LNCAP (cell line): ENCODE results near the gene EPHB4.

ENCODE experiments used
- TF ChIP-seq, protein P1 (sequence below): fragments of 450-650 bp; IDR thresholded peaks from 2 replicates; pipeline ENCODE4 v1.5.1; 2017; ENCODE audit warnings: mild to moderate bottlenecking

Gene EPHB4

DNA sequence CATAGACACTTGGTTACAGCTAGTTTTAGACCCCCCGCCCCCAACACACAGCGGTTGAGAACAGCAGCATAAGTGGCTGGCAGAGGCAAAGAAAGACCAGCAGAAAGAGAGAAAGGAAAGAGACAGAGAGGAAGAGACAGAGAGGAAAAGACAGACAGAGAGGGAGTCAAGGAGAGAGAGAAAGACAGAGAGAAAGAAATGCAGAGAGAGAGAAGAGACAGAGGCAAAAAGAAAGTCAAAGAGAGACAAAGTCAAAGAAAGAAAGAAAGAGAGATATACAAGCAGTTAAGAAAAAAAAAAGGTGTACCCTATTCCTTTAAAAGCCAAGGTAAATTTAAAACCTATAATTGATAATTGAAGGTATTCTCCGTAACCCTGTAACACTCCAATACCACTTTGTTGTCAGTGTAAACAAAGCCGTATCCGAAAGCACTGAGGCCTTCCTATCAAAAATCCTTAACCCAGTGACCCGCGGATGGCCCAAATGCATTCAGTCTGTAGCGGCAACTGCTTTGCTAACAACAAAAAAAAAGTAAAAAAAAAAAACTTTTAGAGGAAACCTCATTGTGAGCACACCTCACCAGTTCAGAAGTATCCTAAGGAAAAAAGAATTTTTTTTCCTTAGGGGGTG is 13.3 kb upstream of the EPHB4 start:
- TF ChIP-seq, protein P1, sequence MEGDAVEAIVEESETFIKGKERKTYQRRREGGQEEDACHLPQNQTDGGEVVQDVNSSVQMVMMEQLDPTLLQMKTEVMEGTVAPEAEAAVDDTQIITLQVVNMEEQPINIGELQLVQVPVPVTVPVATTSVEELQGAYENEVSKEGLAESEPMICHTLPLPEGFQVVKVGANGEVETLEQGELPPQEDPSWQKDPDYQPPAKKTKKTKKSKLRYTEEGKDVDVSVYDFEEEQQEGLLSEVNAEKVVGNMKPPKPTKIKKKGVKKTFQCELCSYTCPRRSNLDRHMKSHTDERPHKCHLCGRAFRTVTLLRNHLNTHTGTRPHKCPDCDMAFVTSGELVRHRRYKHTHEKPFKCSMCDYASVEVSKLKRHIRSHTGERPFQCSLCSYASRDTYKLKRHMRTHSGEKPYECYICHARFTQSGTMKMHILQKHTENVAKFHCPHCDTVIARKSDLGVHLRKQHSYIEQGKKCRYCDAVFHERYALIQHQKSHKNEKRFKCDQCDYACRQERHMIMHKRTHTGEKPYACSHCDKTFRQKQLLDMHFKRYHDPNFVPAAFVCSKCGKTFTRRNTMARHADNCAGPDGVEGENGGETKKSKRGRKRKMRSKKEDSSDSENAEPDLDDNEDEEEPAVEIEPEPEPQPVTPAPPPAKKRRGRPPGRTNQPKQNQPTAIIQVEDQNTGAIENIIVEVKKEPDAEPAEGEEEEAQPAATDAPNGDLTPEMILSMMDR: no peak

DNA sequence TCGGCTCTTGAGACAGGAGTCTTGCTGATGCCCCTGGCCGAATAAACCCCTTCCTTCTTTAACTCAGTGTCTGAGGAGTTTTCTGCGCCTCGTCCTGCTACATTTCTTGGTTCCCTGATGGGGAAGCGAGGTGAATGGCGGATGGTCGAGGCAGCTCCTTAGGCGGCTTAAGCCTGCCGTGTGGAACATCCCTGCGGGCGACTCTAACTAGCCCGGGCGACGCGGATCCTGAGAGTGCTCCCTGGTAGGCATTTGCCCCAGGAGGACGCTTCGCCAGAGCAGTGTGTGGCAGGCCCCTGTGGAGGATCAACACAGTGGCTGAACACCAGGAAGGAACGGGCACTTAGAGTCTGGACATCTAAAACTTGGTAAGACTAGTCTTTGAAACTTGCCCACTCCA is 12.0 kb upstream of the EPHB4 start:
- TF ChIP-seq, protein P1: no peak

- TF ChIP-seq, protein P1: no peak
Measured at GRCh38 chr7:100837099-100837836, 9.9 kb upstream of the EPHB4 start.

DNA sequence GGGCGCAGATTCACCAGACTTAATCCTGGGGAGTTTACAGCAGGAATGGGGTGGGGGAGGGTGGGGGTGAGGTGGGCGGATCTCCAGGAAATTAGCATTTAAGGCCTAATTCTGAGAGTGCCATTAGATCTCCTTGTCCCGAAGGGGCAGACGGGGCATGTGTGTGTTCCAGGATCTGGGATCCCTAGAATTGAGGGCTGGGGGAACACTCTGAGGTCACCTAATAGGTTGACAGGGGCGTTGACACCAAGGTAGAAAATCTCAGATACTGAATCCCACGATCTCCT is 9.4 kb upstream of the EPHB4 start:
- TF ChIP-seq, protein P1: no peak

- TF ChIP-seq, protein P1: no peak
Measured at GRCh38 chr7:100835903-100836811, 8.8 kb upstream of the EPHB4 start.

DNA sequence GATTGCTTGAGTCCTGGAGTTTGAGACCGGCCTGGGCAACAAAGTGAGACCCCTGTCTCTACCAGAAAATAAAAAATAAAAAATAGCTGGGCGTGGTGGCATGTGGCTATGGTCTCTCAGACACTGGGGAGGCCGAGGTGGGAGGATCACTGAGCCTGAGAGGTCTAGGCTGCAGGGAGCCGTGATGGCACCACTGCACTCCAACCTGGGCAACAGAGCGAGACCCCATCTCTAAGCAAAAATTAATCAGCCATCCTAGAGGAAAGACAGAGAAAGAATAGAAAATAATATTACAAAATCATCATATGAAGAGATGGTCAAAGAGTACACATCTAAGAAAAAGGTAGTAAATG is 4.9 kb upstream of the EPHB4 start:
- TF ChIP-seq, protein P1: no peak

DNA sequence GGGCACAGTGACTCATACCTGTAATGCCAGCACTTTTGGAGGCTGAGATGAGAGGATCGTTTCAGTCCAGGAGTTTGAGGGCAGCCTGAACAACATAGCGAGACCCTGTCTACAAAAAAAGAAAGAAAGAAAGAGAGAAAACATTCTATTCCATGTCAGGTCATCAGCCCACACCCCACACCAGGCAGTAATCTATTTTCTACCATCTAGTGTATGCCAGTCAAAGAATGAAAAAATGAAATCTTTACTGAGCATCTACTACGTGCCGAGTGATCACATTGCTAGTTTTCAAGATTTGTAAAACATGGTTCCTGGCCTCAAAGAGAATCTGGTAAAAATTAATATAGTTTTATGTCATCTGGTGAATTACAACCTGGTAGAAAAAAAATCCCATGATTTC is 3.1 kb upstream of the EPHB4 start:
- TF ChIP-seq, protein P1: no peak
